Activated CD8-positive, alpha-beta T cell treated with anti-CD3 and anti-CD28 coated beads, Interleukin-2, amount 10 ng/mL, durations not matched to agents 7 days and 5 days (primary cell): ENCODE data around the gene DNM2. TPM values are rescaled to one million over a fixed set of nuclear protein-coding genes. Genes with fewer than 3 reads are reported as not detected.
A peak's percentile ranks its signal among the peaks of the same experiment; 100 is the strongest.

ENCODE experiments used
- ATAC-seq: fragments of 150-1000 bp; cut with Tn5 transposase; one replicate; pipeline ENCODE4 v1.10.0; 2021; ENCODE audit warnings: moderate library complexity
- CTCF ChIA-PET: fragments of 350-600 bp; sonication (Branson Sonifier 250); formaldehyde crosslinking; loops from one replicate; lab custom pipeline; 2021; ENCODE audit warnings: antibody characterized with exemption; lab: Charles Lee
- POLR2A ChIA-PET: fragments of 350-600 bp; sonication (Branson Sonifier 250); formaldehyde crosslinking; loops from one replicate; lab custom pipeline; 2021; ENCODE audit warnings: antibody characterized with exemption; lab: Charles Lee
- DNase-seq: peaks from one replicate; pipeline ENCODE4 v3.0.0-alpha.2; 2020
- H3K27ac Mint-ChIP-seq: one replicate; pipeline ENCODE4 v1.8.0; 2021; ENCODE audit warnings: mild to moderate bottlenecking, mixed read lengths
- H3K27me3 Mint-ChIP-seq: one replicate; pipeline ENCODE4 v1.8.0; 2021; ENCODE audit warnings: low read depth, mixed read lengths
- H3K36me3 Mint-ChIP-seq: one replicate; pipeline ENCODE4 v1.8.0; 2021; ENCODE audit warnings: low read depth, mixed read lengths
- H3K4me1 Mint-ChIP-seq: one replicate; pipeline ENCODE4 v1.8.0; 2021; ENCODE audit warnings: low read depth, mixed read lengths
- H3K4me3 Mint-ChIP-seq: one replicate; pipeline ENCODE4 v1.8.0; 2021; ENCODE audit warnings: mild to moderate bottlenecking, mixed read lengths
- H3K9me3 Mint-ChIP-seq: one replicate; pipeline ENCODE4 v1.8.0; 2022; ENCODE audit warnings: mixed read lengths; ENCODE audit not compliant: insufficient read depth
- total RNA-seq, 2 experiments: library from RNA; stranded (reverse); gene quantifications; one replicate each; pipeline ENCODE4 v1.2.3, GENCODE V29; 2021

Gene DNM2
- total RNA-seq, 2 experiments from 2014 or later = 239 to 240 TPM

- ChIA-PET POLR2A (no interaction called here), CTCF (interaction anchor here (1.0 to 1.9 kb wide), 3 partner anchors 13 to 152 kb away, joined by 3 to 8 read pairs (median 5); no protein-coding TSS in a partner anchor)
- Mint-ChIP-seq H3K9me3 (no peaks in the 10 kb centered on the region), H3K27me3 (no peaks in the 10 kb centered on the region), H3K36me3 (peaks cover 10% of the 10 kb centered on the region), H3K27ac (no peak overlapping the region), H3K4me1 (peaks cover 18% of the 10 kb centered on the region), H3K4me3 (no peak overlapping the region)
- ATAC-seq (no peak), DNase-seq (no peak)
These were observed 5.1 kb upstream of the DNM2 start for GRCh38 chr19:10712754-10713153.

GRCh38 chr19:10713317-10713716, 4.6 kb upstream of the DNM2 start:
- DNase-seq = no peak
- H3K9me3 Mint-ChIP-seq = no peaks in the 10 kb centered on the region
- ATAC-seq = no peak
- peak overlapping the region; percentile 61 for H3K27ac Mint-ChIP-seq
- CTCF ChIA-PET = interaction anchor here (1.0 to 1.9 kb wide), 3 partner anchors 14 to 151 kb away, joined by 3 to 8 read pairs (median 5); no protein-coding TSS in a partner anchor
- POLR2A ChIA-PET = no interaction called here
- no peak overlapping the region for H3K4me3 Mint-ChIP-seq
- peaks cover 10% of the 10 kb centered on the region for H3K36me3 Mint-ChIP-seq
- peaks cover 18% of the 10 kb centered on the region for H3K4me1 Mint-ChIP-seq
- H3K27me3 Mint-ChIP-seq = no peaks in the 10 kb centered on the region

GRCh38 chr19:10717054-10717355, 874 bp upstream of the DNM2 start:
- Mint-ChIP-seq H3K36me3 (peaks cover 17% of the 10 kb centered on the region), H3K27ac (peak overlapping the region; percentile 78), H3K4me3 (peak overlapping the region; percentile 96), H3K4me1 (peaks cover 34% of the 10 kb centered on the region), H3K9me3 (no peaks in the 10 kb centered on the region), H3K27me3 (no peaks in the 10 kb centered on the region)
- CTCF ChIA-PET = interaction anchor here (0.9 to 7.0 kb wide), 35 partner anchors 9 to 378 kb away, joined by 3 to 195 read pairs (median 8); partner anchors contain the start of genes CARM1, QTRT1 and TMED1
- DNase-seq (no peak), ATAC-seq (no peak)
- POLR2A ChIA-PET = interaction anchor here (0.6 to 3.9 kb wide), 10 partner anchors 17 to 175 kb away, joined by 3 to 26 read pairs (median 5); partner anchors contain the start of gene TMED1

GRCh38 chr19:10718205-10719196, 622 bp downstream of the DNM2 start:
- Mint-ChIP-seq H3K4me1 (peaks cover 34% of the 10 kb centered on the region), H3K27ac (peak overlapping the region; percentile 88), H3K36me3 (peaks cover 17% of the 10 kb centered on the region), H3K9me3 (no peaks in the 10 kb centered on the region), H3K27me3 (no peaks in the 10 kb centered on the region), H3K4me3 (peak overlapping the region; percentile 96)
- ChIA-PET CTCF (interaction anchor here (0.7 to 7.0 kb wide), 51 partner anchors 9 to 662 kb away, joined by 3 to 195 read pairs (median 5); partner anchors contain the start of genes CARM1, QTRT1 and TMED1), POLR2A (interaction anchor here (0.6 to 3.9 kb wide), 15 partner anchors 9 to 146 kb away, joined by 3 to 26 read pairs (median 5); partner anchors contain the start of gene TMED1)
- ATAC-seq (peak; percentile 14), DNase-seq (peak; percentile 59)

- ChIA-PET CTCF (interaction anchor here (0.7 to 7.0 kb wide), 7 partner anchors 18 to 147 kb away, joined by 3 to 195 read pairs (median 10); partner anchors contain the start of genes CARM1 and QTRT1), POLR2A (interaction anchor here (0.9 to 3.9 kb wide), 8 partner anchors 8 to 116 kb away, joined by 3 to 26 read pairs (median 5); partner anchors contain the start of gene TMED1)
These were observed 1.6 kb downstream of the DNM2 start for GRCh38 chr19:10719466-10719961.

GRCh38 chr19:10720607-10721125, 2.8 kb downstream of the DNM2 start:
- CTCF ChIA-PET = interaction anchor here (0.8 to 7.0 kb wide), 4 partner anchors 50 to 149 kb away, joined by 3 to 195 read pairs (median 8); partner anchors contain the start of gene CARM1
- H3K4me3 Mint-ChIP-seq = no peak overlapping the region
- H3K27me3 Mint-ChIP-seq = no peaks in the 10 kb centered on the region
- H3K36me3 Mint-ChIP-seq = peaks cover 29% of the 10 kb centered on the region
- H3K9me3 Mint-ChIP-seq = no peaks in the 10 kb centered on the region
- ATAC-seq = no peak
- no peak overlapping the region for H3K27ac Mint-ChIP-seq
- POLR2A ChIA-PET = interaction anchor here (1.2 to 3.9 kb wide), 2 partner anchors 39 to 49 kb away, joined by 5 to 26 read pairs; no protein-coding TSS in a partner anchor
- peaks cover 41% of the 10 kb centered on the region for H3K4me1 Mint-ChIP-seq
- no peak for DNase-seq

More at GRCh38 chr19:10719466-10719961, 1.6 kb downstream of the DNM2 start:
- ATAC-seq = no peak
- Mint-ChIP-seq H3K27me3 (no peaks in the 10 kb centered on the region), H3K36me3 (peaks cover 20% of the 10 kb centered on the region), H3K4me1 (peaks cover 38% of the 10 kb centered on the region), H3K4me3 (peak overlapping the region; percentile 96), H3K27ac (peak overlapping the region; percentile 72), H3K9me3 (no peaks in the 10 kb centered on the region)
- no peak for DNase-seq

- ATAC-seq (no peak), DNase-seq (no peak)
- Mint-ChIP-seq H3K27me3 (no peaks in the 10 kb centered on the region), H3K36me3 (peaks cover 48% of the 10 kb centered on the region), H3K4me3 (no peak overlapping the region), H3K27ac (no peak overlapping the region), H3K4me1 (peaks cover 50% of the 10 kb centered on the region), H3K9me3 (no peaks in the 10 kb centered on the region)
- POLR2A ChIA-PET = no interaction called here
- CTCF ChIA-PET = interaction anchor here (1.6 kb wide), 1 partner anchor 24 kb away, joined by 3 read pairs; no protein-coding TSS in a partner anchor
These were observed 5.7 kb downstream of the DNM2 start for GRCh38 chr19:10723591-10723990.

GRCh38 chr19:10724573-10725071, 6.7 kb downstream of the DNM2 start:
- CTCF ChIA-PET = no interaction called here
- H3K27me3 Mint-ChIP-seq = no peaks in the 10 kb centered on the region
- peaks cover 49% of the 10 kb centered on the region for H3K4me1 Mint-ChIP-seq
- ATAC-seq = no peak
- POLR2A ChIA-PET = no interaction called here
- peaks cover 42% of the 10 kb centered on the region for H3K36me3 Mint-ChIP-seq
- no peaks in the 10 kb centered on the region for H3K9me3 Mint-ChIP-seq
- no peak for DNase-seq
- no peak overlapping the region for H3K4me3 Mint-ChIP-seq
- no peak overlapping the region for H3K27ac Mint-ChIP-seq

GRCh38 chr19:10725415-10725814, 7.5 kb downstream of the DNM2 start:
- POLR2A ChIA-PET = no interaction called here
- no peaks in the 10 kb centered on the region for H3K9me3 Mint-ChIP-seq
- no peak for ATAC-seq
- H3K4me1 Mint-ChIP-seq = peaks cover 50% of the 10 kb centered on the region
- H3K27ac Mint-ChIP-seq = no peak overlapping the region
- CTCF ChIA-PET = no interaction called here
- H3K36me3 Mint-ChIP-seq = peaks cover 38% of the 10 kb centered on the region
- H3K4me3 Mint-ChIP-seq = no peak overlapping the region
- no peak for DNase-seq
- no peaks in the 10 kb centered on the region for H3K27me3 Mint-ChIP-seq

- no peaks in the 10 kb centered on the region for H3K9me3 Mint-ChIP-seq
- peaks cover 51% of the 10 kb centered on the region for H3K4me1 Mint-ChIP-seq
- CTCF ChIA-PET = interaction anchor here (0.6 kb wide), 1 partner anchor 44 kb away, joined by 3 read pairs; no protein-coding TSS in a partner anchor
- H3K27me3 Mint-ChIP-seq = no peaks in the 10 kb centered on the region
- DNase-seq = no peak
- no peak overlapping the region for H3K4me3 Mint-ChIP-seq
- no peak for ATAC-seq
- H3K36me3 Mint-ChIP-seq = peaks cover 38% of the 10 kb centered on the region
- H3K27ac Mint-ChIP-seq = no peak overlapping the region
- POLR2A ChIA-PET = no interaction called here
These were observed 8.4 kb downstream of the DNM2 start for GRCh38 chr19:10726268-10726667.

- no peaks in the 10 kb centered on the region for H3K27me3 Mint-ChIP-seq
- DNase-seq = no peak
- no peak overlapping the region for H3K27ac Mint-ChIP-seq
- H3K9me3 Mint-ChIP-seq = no peaks in the 10 kb centered on the region
- H3K4me1 Mint-ChIP-seq = peaks cover 61% of the 10 kb centered on the region
- ChIA-PET POLR2A (interaction anchor here (0.7 to 1.6 kb wide), 2 partner anchors 9 to 368 kb away, joined by 3 to 5 read pairs; no protein-coding TSS in a partner anchor), CTCF (interaction anchor here (1.4 kb wide), 1 partner anchor 42 kb away, joined by 6 read pairs; no protein-coding TSS in a partner anchor)
- no peak overlapping the region for H3K4me3 Mint-ChIP-seq
- H3K36me3 Mint-ChIP-seq = peaks cover 41% of the 10 kb centered on the region
- ATAC-seq = no peak
These were observed 9.9 kb downstream of the DNM2 start for GRCh38 chr19:10727685-10728201.
